GM12891 (cell line): ENCODE measurements around the gene TAF8.

Experiments
- POLR2A ChIP-seq: IDR thresholded peaks from 2 replicates; pipeline ENCODE4 v1.6.1; 2011; ENCODE audit warnings: low read depth, low read length, control low read depth
- POLR2AphosphoS5 ChIP-seq: IDR thresholded peaks from 2 replicates; pipeline ENCODE4 v1.6.1; 2011; ENCODE audit warnings: low read depth, low read length, control low read depth

GRCh38 chr6:42026540-42026939, 23.8 kb upstream of the TAF8 start:
- TF ChIP-seq POLR2AphosphoS5 (no peak), POLR2A (no peak)
